Fibroblast of lung (primary cell): ENCODE measurements around the gene TARS2.

Experiments
- CTCF ChIP-seq, 2 donors: IDR thresholded peaks in 1 of 2; conservative IDR thresholded peaks in 1 of 2; 1 replicate in 1 of 2; 2 replicates in 1 of 2; pipeline ENCODE4 v1.5.1; 2011 to 2012; ENCODE audit warnings: low read length in 2 of 2, control low read depth in 1 of 2, inconsistent platforms in 1 of 2, low read depth in 1 of 2, mild to moderate bottlenecking in 1 of 2
- EZH2 ChIP-seq: IDR thresholded peaks from 2 replicates; pipeline ENCODE4 v1.5.1; 2012; ENCODE audit warnings: low read length, control low read depth, mild to moderate bottlenecking; ENCODE audit errors: missing control alignments

DNA sequence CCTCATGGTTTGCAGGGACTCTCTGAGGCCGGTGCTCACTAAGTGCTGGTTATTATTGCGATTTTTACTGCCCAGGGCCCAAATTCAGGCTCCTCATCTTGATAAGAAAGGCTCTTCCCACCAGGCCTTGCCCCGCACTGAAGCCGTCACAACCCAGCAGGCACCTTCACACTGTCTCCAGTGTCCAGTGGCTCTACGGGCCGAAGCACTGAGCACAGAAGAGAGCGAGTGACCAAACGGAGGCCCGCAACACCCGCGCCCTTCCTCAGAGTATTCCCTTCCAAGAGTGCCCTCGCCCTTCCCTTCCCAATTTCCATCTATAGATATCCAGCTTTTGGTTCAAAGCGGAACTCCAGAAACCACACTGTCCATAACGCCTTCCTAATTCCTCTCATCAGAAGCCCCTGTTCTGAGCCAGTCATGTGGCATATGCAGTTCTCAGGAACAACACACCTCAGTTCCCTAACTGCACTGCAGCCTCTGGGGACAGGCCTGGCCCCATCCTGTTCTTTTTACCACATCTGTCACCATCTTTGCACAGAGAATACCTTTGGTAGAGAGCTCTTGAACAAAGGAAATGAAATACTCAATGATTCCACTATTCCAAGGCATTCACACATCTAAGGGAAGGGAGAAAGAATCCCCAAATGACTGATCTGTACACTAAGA lies 43.4 kb downstream of the TARS2 start:
- TF ChIP-seq CTCF (conservative IDR thresholded peaks at IDR 0.05 in 1 of 2, IDR thresholded peaks at IDR 0.05 in 1 of 2; ENCODE audit: low read depth in 1 of 2, low read length in 2 of 2) (no peak), EZH2 (no peak)
